GM21529 (cell line): ENCODE data around the gene HSDL2.
"Not testable (repeated sequence)": the region's sequence is repeated elsewhere in the genome, so short reads cannot be mapped to it uniquely, and the experiment has no call there.

ENCODE experiments used
- ATAC-seq: cut with Tn5 transposase; IDR thresholded peaks from one replicate; pipeline ENCODE4 v1.9.1; 2021; ENCODE audit not compliant: unreplicated experiment

HSDL2 gene

DNA sequence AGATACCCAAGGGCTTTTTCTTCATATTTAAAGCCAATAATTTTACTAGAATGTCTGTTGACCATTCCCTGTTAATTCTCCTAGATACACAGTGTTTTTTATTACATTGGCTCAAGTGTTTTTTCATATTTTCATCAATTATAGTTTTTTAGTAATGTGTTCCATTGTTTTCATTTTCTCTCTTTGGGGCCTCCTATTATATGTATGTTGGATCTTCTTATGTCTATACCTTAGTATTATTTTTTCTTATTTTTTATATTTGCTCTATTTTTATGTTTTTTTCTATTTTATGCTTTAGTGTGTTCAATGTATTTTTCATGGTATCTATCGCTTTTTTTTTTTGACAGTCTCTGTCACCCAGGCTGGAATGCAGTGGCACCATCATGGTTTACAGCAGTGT lies 114.2 kb downstream of the HSDL2 start:
- ATAC-seq, result no peak

DNA sequence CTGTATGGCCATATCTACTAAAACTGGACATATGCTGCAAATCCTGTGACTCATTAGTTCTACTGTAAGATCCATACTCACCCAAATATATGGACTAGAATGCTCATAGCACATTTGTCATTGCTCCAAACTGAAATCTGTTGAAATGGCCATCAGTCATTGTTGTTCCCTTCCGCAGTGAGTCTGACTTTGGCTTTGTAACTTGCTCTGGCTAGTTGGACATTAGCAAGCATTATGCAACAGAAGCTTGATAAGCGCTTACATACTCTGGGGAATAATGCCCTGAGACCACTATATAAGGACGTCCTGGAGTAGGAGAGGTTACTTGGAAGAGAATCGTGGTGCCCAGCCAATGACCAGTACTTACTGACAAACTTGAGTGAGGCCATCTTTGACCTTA lies 115.7 kb downstream of the HSDL2 start:
- ATAC-seq, result no peak

- ATAC-seq, result no peak
Measured at GRCh38 chr9:112496074-112496722, 116.3 kb downstream of the HSDL2 start.

DNA sequence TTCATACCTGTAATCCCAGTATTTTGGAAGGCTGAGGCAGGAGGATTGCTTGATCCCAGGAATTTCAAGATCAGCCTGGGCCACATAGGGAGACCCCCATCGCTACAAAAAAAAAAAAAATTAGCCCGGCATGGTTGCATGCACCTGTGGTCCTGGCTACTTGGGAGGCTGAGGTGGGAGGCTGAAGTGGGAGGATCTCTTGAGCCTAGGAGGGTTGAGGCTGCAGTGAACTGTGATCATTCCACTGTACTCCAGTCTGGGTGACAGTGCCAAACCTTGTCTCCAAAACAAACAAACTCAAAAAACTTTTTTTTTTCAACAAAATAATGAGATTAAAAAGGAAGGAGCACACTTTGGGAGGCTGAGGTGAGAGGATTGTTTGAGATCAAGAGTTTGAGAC lies 120.9 kb downstream of the HSDL2 start:
- ATAC-seq, result no peak

GRCh38 chr9:112501287-112501686 lies 121.4 kb downstream of the HSDL2 start:
- no peak for ATAC-seq

DNA sequence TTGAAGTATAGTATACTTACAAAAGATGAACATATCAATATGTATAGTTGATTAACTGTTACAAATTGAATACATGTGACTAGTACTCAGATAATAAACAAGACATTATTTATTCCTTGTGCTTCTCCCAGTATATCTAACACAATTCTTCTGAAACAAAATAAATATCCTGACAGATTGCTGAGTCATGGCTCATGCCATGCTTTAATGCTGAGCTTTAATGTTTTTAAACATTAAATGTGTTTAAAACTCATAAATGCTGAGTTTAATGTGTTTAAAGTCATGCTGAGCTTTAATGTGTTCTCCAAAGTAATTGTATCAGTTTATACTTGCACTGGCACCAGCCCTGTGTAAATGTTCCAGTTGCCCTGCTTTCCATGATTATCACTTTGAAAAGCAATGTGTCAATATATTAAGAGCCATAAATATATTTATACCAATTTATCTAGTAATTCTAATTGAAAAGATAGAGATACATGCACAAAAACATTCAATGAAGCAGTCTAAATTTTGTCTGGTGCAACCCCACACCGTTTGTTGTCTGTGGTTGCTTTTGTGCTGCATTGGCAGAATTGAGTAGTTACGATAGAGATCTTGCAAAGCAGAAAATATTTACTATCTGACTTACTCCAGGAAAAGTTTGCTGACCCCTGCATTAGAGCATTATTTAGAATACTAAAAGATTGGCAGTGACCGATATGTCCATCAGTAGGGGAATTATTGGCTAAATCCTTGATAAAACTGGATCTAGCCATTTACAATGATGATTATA lies 122.5 kb downstream of the HSDL2 start:
- ATAC-seq, result no peak

DNA sequence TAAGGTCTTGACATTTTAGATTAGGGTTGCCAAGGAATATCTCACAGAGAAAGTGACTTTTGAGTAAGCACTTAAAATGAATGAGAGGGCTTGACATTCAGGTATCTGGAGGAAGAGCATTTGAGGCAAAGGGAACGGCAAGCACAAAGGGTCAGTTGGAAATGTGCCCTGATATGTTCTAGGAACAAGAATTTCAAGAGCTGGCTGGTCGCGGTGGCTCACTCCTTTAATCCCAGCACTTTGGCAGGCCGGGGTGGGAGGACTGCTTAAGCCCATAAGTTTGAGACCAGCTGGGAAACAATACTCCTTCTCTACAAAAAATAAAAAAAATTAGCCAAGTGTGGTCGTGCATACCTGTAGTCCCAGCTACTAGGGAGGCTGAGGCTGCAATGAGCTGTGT lies 123.3 kb downstream of the HSDL2 start:
- ATAC-seq, result no peak

DNA sequence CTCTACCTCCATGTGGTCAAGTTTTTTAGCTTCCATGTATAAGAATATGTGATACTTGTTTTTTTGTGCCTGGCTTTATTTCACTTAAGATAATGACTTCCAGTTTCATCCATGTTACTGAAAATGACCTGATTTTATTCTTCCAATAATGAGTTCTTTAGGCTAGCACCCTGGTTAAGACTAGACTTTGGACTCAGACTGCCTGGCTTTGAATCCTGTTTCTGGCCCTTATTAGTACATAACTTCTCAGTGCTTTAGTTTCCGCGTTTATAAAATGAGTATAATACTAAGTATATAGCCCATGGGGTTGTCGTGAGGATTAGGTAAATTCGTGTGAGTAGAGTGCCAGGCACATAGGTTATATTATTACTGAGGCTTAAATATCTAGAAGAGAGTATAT lies 125.2 kb downstream of the HSDL2 start:
- ATAC-seq, result no peak

DNA sequence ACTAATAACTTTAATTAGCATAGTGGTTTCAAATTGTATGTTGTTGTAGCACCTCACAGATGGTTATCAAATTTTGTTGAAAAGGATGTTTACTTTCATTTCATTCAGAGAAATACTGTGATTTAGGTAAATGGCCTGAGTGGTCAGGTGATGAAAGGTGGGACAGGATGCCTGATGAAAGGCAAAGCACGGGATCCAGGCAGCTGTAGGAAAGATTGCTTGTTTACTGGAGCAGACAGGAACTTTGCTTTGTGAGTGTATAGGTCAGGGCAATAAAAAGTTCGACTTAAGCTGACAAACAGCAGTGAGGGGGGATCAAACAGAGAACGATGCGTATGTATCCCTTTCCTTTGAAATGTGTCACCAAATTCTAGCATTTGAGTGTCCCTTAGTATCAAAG lies 125.7 kb downstream of the HSDL2 start:
- ATAC-seq, result no peak

DNA sequence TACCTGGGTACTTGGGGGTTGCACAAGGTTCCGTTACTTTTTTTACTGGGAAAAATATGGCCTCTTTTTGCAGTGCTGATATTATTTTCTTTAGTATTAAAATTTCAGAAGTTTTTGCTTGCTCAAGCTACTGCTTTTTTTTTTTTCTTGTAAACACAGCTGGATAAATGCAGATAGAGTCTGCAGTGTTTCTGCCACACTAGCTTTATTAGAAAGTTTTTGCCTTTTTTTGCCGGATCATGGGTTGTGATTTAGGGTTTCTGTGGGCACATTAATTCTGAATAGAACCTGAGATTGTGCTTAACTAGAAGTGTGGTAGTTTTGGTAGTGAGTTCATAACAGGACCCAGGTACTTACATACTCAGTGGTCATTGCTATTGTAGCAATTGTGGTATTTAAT lies 126.7 kb downstream of the HSDL2 start:
- ATAC-seq, result no peak

- no peak for ATAC-seq
Measured at GRCh38 chr9:112507001-112507680, 127.2 kb downstream of the HSDL2 start.

GRCh38 chr9:112508377-112508776 lies 128.5 kb downstream of the HSDL2 start:
- no peak for ATAC-seq

- ATAC-seq, result not testable (repeated sequence)
Measured at GRCh38 chr9:112512377-112512776, 132.5 kb downstream of the HSDL2 start.

DNA sequence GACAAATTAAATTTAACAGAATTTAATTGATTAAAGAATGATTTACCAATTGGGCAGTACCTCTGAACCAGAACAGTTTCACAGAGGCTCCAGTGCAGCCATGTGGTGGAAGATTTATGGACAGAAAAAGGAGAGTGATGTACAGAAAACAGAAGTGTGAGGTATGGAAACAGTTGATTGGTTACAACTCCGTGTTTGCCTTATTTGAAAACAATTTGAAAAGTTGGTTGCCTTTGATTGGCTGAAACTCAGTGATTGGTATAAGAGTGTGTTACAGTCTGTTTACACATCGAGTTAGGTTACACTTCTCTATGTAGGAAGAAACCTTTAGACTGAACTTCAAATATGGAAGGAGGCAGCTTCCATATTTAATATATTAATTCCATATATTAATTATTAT lies 136.9 kb downstream of the HSDL2 start:
- ATAC-seq, result no peak

DNA sequence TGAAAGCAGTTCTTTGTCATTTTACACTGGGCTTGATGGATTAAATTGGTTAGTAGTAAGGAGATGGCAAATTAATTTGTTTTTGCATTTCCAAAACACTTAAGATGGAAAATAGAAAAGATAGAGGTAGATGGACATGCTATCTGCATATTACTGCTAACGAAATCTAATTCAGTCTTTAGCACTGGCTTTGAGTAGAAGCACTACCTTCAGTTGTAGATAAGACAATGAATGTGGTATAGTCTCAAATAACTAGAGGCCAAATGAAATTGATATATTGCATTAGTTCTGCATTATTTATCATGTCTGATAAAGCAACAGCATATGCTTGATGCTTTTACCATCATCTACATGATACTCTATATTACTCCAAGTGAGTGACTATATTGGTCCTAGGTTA lies 140.2 kb downstream of the HSDL2 start:
- ATAC-seq, result no peak

GRCh38 chr9:112520656-112521055 lies 140.7 kb downstream of the HSDL2 start:
- no peak for ATAC-seq
